NCI-H2171 (cell line): Measurements from ENCODE around the gene AP3S1.
A peak's percentile ranks its signal among the peaks of the same experiment; 100 is the strongest.

Experiments
- DNase-seq: peaks from one replicate; lab custom pipeline; 2025; lab: John Stamatoyannopoulos, UW

The AP3S1 gene

DNA sequence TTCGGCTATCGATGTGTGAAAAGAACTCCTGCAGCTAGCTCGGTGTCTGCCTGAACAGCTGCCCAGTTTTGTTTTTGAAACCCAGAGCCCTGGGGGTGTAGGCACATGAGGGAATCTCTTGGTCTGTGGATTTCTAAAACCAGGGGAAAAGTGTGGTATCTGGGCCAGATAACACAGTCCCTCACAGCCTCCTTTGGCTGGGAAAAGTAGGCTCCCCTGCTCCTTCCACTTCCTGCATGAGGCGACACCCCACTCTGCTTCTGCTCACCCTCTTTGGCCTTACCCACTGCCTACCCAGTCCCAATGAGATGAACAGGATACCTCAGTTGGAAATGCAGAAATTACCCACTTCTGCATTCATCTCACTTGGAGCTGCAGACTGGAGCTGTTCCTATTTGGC, 15.8 kb upstream of the AP3S1 start:
- DNase-seq = no peak

DNA sequence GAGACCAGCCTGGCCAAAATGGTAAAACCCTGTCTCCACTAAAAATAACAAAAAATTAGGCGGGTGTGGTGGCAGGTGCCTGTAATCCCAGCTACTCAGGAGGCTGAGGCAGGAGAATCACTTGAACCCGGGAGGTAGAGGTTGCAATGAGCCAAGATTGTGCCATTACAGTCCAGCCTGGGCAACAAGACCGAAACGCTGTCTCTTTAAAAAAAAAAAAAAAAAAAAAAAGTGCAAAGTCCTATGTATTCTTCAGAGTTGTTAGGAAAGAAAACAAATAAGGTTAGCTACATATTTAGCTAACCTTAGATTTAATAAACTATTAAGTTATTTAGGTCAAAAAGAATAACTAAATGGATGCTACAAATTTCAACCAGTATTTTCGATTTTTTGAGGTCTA, 11.8 kb upstream of the AP3S1 start:
- DNase-seq = no peak

DNA sequence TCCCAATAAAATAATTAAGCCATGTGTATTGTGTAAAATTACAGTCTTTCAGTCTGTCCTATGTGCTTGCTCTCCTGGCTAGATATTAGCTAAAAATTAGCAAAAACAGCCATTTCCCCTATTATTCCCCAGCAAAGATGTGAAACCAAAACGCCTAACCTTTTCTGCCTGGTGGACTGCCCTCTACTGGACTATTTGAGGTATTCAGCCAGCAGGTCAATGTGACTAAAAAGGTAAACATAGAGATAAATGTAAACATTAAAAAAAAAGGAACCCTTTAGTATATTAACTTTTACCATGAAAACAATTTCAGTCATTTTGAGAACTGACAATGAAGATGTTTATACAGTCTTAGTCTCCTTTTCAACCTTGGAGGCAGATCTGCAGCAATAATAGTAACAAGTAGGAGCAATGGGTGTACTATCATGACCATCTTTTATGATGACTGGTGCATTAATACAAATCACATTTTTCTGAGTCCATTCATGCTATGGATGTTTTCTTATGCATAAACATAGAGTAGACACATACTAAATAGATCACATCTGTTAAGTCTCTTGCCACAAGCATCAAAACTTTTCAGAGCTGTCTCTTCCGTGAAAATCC, 10.5 kb upstream of the AP3S1 start:
- DNase-seq = no peak

GRCh38 chr5:115835481-115835880, 6.3 kb upstream of the AP3S1 start:
- DNase-seq = no peak

- no peak for DNase-seq
These were observed 2.7 kb upstream of the AP3S1 start for GRCh38 chr5:115838885-115839518.

- DNase-seq = no peak
These were observed 862 bp upstream of the AP3S1 start for GRCh38 chr5:115840873-115841272.

- peak; percentile 43 for DNase-seq
These were observed 577 bp downstream of the AP3S1 start for GRCh38 chr5:115842089-115842935.

- no peak for DNase-seq
These were observed 1.2 kb downstream of the AP3S1 start for GRCh38 chr5:115842952-115843351.

DNA sequence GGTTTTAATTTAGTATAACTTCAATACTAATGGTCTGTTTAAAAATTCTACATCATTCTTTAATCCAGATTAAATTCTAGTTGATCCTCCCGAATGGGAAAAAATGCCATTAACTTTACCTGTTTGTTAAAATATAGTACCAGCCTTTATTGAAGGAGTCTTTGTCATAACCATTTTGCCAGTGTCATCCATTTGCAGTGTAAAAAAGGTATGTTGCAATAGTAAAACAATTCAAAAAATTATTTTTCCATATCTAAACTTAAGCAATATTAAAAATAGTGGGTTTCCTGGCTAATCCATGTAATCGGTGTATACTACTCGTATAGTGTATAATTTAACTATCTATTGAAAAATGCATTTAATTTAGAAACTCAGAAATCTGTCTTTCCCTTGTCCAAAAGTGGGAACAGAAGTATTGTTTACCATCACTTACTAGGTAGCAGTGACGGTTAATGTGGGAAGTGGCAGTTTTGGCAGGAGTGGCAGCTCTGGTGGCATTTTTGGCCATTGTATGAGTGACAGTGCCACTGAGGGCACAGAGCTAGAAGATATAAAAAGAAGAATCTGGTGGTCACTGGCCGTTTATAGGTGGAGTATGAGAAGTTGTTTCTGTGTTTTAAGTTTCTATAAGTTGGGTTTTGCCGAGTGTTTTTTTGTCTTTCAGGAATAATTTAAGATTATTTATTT, 1.9 kb downstream of the AP3S1 start:
- no peak for DNase-seq

GRCh38 chr5:115844321-115844817, 2.6 kb downstream of the AP3S1 start:
- DNase-seq = no peak

- no peak for DNase-seq
These were observed 5.6 kb downstream of the AP3S1 start for GRCh38 chr5:115847290-115847689.

DNA sequence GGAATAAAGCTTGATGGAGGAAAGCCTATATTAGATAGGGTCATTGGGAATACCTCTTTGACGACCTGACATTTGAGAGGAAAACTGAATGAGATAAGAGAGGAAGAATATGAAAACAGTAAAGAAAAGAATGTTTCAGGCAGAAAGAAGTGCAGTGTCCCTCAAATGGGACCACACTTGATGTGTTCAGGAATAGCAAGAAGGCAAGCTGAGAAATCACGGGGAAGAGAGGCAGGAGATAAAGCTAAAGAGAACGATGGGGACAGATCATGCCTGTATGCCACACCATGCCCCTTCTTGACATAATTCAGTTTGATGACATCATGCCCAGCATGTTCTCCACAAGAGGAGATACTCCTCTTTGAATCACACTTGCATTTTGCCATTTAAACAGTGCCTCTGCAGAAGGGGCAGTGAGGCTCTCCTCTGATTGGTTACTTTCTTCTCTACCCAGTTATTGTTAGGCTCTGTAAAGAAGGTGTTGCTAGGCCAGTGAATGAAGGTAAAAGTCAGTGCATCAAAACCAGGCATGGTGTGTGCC, 7.6 kb downstream of the AP3S1 start:
- no peak for DNase-seq

DNA sequence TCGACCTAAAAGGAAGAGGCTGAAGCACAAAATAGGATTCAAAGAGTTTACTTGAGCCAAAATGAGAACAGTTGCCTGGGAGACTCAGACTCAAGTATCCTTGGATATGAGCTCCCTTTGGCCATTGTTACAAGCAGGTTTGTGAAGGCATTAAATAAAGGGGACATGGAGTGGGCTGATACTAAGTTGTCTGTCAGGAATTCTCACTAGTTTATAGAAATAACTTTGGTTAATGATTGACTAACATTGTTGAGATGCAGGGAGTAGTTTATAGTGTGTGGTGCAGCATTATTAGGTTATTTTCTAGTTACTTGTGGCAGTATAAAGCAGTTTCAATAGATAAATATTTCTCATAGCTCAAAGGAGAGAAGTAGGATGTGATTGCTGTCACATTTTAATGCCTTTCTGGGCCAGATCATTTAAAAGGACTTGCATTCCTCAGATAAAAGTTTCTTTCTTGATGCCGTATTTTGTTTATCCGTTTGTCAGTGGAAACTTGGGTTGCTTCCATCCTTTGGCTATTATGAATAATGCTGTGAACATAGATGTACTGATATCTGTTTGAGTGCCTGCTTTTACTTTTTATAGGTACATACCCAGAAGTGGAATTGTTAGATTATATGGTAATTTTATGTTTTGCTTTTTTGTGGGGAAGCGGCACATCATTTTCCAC, 9.1 kb downstream of the AP3S1 start:
- DNase-seq = no peak

DNA sequence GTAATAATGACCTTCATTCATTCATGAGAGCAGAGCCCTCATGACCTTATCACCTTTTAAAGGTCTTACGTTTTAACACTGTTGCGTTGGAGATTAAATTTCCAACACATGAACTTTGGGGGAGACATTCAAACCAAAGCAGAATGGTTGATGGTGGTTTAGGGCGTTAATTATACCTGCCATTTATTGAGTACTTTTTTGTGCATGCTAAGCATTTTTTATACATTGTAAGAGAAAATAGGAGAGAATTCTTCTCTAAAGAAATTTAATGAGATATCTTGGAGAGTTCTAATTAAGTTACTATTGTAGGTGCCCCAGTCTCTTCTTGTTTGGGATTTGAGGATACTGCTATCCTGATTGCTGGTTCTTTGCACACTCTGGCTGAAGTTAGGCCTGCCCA, 12.4 kb downstream of the AP3S1 start:
- no peak for DNase-seq

GRCh38 chr5:115855959-115856358, 14.2 kb downstream of the AP3S1 start:
- no peak for DNase-seq

GRCh38 chr5:115857057-115857479, 15.3 kb downstream of the AP3S1 start:
- DNase-seq = no peak

DNA sequence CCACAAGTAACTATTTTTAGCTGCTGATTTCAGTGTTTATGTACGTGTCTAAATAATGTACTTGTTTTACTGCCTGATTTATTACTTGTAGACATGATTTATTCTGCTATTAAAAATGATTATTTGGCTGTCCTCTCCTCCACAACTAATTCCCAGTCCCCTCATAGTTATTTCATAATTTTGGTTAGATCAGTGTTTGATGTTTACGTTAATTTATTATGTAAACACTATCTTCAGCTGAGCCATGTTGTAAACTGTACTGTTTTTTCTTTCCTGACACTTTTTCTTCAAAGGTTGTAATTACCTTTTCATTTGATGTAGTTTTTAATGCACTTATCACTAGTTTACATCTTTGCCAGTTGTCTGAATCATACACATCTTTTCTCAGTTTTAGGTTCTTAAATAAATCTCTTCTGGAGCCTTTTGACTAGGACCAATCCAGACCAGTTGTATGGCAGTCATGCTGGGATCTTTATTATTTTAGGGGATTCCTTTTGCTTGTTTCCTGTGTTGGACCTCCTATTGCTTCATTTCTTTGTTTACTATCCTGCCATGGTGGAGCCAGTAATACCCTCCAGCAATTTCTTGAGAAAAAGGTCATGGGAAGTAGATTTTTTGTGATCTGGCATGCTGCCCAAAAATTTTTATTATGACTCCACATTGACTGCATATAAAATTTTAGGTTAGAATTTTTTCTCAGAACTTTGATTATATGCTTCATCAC, 16.1 kb downstream of the AP3S1 start:
- no peak for DNase-seq

DNA sequence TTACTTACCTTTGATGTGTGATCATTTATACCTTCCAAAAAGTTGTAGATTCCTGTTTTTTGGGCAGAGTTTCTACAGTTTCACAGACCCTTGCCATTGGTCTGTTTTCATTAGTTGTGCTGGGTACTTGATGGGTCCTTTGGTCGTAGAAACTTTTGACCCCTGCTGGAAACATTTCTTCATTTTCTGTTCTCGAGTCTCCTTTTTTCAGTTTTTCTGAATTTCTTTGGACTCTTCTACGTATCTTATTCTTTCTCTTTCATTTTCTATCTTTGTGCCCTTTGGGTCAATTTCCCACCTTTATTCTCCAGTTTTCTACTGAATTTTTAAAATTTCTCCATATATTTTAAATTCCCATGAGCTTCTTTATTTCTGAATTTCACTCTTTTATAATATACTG, 16.7 kb downstream of the AP3S1 start:
- DNase-seq = no peak

- no peak for DNase-seq
These were observed 17.6 kb downstream of the AP3S1 start for GRCh38 chr5:115859378-115859777.

- no peak for DNase-seq
These were observed 27.6 kb downstream of the AP3S1 start for GRCh38 chr5:115869256-115869795.

DNA sequence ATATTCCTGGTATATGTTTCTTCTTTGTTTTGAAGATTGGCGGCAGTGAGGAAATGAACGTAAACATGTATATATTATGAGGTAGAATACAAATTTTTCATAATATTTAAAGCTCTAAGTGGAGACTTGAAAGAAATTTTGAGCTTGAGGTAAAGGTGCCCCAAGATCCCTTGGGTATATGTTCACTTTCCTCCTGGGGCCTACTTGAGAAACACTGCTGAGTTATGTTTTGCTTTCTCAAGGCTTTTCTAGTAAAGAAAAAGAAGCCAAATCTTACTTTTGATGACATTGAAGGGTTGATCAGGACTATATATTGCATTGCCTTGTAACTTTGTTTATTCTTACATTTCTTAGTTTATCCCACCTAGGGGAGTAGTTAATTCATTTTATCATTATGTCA, 30.7 kb downstream of the AP3S1 start:
- no peak for DNase-seq
